Stimulated activated CD8-positive, alpha-beta memory T cell treated with anti-CD3 and anti-CD28 coated beads, Interleukin-12 subunit alpha, Interleukin-12 subunit beta, amount 100 ng/mL, for 1 hour (primary cell): ENCODE results near the gene RRM2.

Experiments
- DNase-seq: peaks from one replicate; pipeline ENCODE4 v3.0.0-alpha.2; 2020; ENCODE audit warnings: low read depth

RRM2 gene

GRCh38 chr2:10172033-10172871, 49.7 kb downstream of the RRM2 start:
- DNase-seq: no peak

- DNase-seq: no peak
These were observed 50.9 kb downstream of the RRM2 start for GRCh38 chr2:10173258-10174005.

DNA sequence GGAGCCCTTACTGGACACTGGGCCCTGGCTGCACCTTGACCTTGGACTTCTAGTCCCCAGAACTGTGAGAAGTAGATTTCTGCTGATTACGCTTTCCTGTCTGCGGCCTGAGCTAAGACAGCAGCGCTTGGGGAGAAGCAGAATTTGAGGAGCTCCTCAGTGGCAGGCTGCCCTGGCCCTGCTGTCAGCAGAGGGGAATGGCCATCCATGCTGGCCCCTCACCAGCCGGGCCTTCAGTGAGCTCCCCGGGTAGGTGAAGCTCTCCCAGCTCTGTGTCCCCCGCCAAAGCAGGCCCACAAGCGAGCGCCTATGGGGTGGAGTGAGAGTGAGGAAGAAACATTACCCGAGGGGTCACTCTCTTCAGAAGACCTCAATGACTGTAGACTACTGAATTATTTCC, 51.6 kb downstream of the RRM2 start:
- no peak for DNase-seq

DNA sequence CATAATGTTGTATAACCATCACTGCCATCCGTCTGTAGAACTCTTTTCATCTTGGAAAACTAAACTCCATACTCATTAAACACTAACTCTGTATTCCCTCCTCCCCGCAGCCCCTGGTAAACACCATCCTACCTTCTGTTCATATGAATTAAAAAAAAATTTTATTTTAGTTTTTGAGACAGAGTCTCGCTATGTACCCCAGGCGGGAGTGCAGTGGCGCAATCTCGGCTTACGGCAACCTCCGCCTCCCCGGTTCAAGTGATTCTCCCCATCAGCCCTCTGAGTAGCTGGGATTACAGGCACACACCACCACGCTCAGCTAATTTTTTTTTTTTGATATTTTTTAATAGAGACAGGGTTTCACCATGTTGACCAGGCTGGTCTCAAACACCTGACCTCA, 52.9 kb downstream of the RRM2 start:
- DNase-seq: no peak

- no peak for DNase-seq
These were observed 56.2 kb downstream of the RRM2 start for GRCh38 chr2:10178751-10179150.

- DNase-seq: no peak
These were observed 56.9 kb downstream of the RRM2 start for GRCh38 chr2:10179422-10179821.

DNA sequence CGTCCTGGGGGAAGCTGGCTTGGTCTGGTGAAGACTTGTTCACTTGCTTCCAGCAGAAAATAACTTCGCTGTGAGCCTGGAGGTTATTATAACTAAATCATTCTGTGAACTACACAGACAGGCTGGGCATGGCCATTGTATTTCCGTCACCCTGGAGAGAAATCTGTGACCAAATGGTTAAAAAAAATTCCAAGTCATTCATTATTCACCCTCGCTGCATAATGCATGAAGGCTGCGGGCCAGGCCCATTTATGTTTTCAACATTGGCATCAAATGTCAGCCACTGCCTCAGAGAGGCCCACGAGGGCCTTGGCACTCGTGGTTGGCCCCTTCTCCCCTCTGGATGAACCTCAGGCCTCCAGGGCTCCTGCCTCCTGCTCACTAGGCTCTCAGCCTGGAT, 57.7 kb downstream of the RRM2 start:
- DNase-seq: no peak
